ENCODE data around the gene EIF2B1. TPM values are rescaled to one million over a fixed set of nuclear protein-coding genes. Genes with fewer than 3 reads are reported as not detected.

The EIF2B1 gene
- total RNA-seq, 1 experiment from 2014 or later = 41.7 TPM

- Histone ChIP-seq H3K9ac (ENCODE audit: low read length) (no peak overlapping the region), H3K27ac (ENCODE audit: low read depth, low read length) (no peak overlapping the region), H3K36me3 (ENCODE audit: control insufficient read depth in 1 of 2, insufficient read depth in 2 of 2, low read length in 2 of 2) (peaks cover 30 to 47% of the 10 kb centered on the region in 2 experiments), H3K4me1 (ENCODE audit: control insufficient read depth in 1 of 2, insufficient read depth in 2 of 2, low read length in 2 of 2) (peaks cover 0 to under 1% of the 10 kb centered on the region in 2 experiments; a peak in 1 of 4 replicates), H3K9me3 (ENCODE audit: control insufficient read depth in 1 of 2, insufficient read depth in 1 of 2, low read depth in 1 of 2, low read length in 2 of 2) (no peaks in the 10 kb centered on the region), H3K4me3 (replicated peaks in 1 of 2; ENCODE audit: low read depth in 1 of 2, low read length in 2 of 2) (no peak overlapping the region), H4K20me1 (ENCODE audit: insufficient read depth) (no peaks in the 10 kb centered on the region), H3K4me2 (ENCODE audit: low read length) (no peak overlapping the region), H3K79me2 (ENCODE audit: insufficient read depth, low read length) (peaks cover 66% of the 10 kb centered on the region), H3K27me3 (ENCODE audit: insufficient read depth, low read length) (no peaks in the 10 kb centered on the region), H2AFZ (ENCODE audit: low read depth, low read length, poor library complexity, severe bottlenecking) (no peak overlapping the region), H3K9me2 (ENCODE audit: insufficient read depth) (no peaks in the 10 kb centered on the region)
- no peak for DNase-seq (ENCODE audit: low read depth, low spot score)
- intact Hi-C loops (cut with micrococcal nuclease) = no loop called here
- RAD21 ChIA-PET (ENCODE audit: low non-redundant PET in 1 of 2, low total read pairs in 2 of 2, uncharacterized antibody in 2 of 2, unreplicated experiment in 2 of 2) = no interaction called here
- BruUV-seq (replicated peaks) = no TSS peak
- ATAC-seq = no peak
- CTCF ChIA-PET = no interaction called here
- TF ChIP-seq ATF3 (IDR thresholded peaks at IDR 0.05) = no peak
- TF ChIP-seq EZH2 (IDR thresholded peaks at IDR 0.05) = no peak
- no peak for TF ChIP-seq SIN3A (IDR thresholded peaks at IDR 0.05; ENCODE audit: low read depth)
- no peak for TF ChIP-seq CTCF (IDR thresholded peaks at IDR 0.05 in 2 of 3, conservative IDR thresholded peaks at IDR 0.05 in 1 of 3; ENCODE audit: borderline replicate concordance in 1 of 3, insufficient read depth in 1 of 3, low read depth in 2 of 3, low read length in 2 of 3)
- TF ChIP-seq RAD21 (IDR thresholded peaks at IDR 0.05; ENCODE audit: low read depth) = no peak
- TF ChIP-seq MAX (IDR thresholded peaks at IDR 0.05) = no peak
- no peak for TF ChIP-seq EGR1 (IDR thresholded peaks at IDR 0.05; ENCODE audit: low read depth)
- no peak for TF ChIP-seq POLR2A (IDR thresholded peaks at IDR 0.05; ENCODE audit: borderline replicate concordance, extremely low read depth, insufficient read depth, insufficient read length)
- TF ChIP-seq POLR2AphosphoS5 (IDR thresholded peaks at IDR 0.05; ENCODE audit: low read depth, low read length) = no peak
- no peak for TF ChIP-seq FOSL1 (IDR thresholded peaks at IDR 0.05; ENCODE audit: low read depth)
- no peak for TF ChIP-seq CBX3 (IDR thresholded peaks at IDR 0.05; ENCODE audit: low read depth)
- no peak for TF ChIP-seq ZBTB33 (IDR thresholded peaks at IDR 0.05; ENCODE audit: extremely low read depth, insufficient replicate concordance, low read length)
- no peak for TF ChIP-seq ZNF274 (IDR thresholded peaks at IDR 0.05; ENCODE audit: low read depth, low read length)
- no peak for TF ChIP-seq EZH2phosphoT487 (IDR thresholded peaks at IDR 0.05; ENCODE audit: borderline replicate concordance)
- POLR2A ChIA-PET = no interaction called here
Measured at GRCh38 chr12:123595729-123596128, 37.8 kb downstream of the EIF2B1 start.

Data from HCT116 (cell line).